GM12878 (cell line): ENCODE data around the gene ZSCAN5C. TPM values are rescaled to one million over a fixed set of nuclear protein-coding genes. Genes with fewer than 3 reads are reported as not detected.

ENCODE experiments used
- ATAC-seq: fragments of 200-7000 bp; cut with Tn5 transposase; 3 replicates; pipeline ENCODE4 v1.9.1; 2020; ENCODE audit warnings: mild to moderate bottlenecking, moderate library complexity
- BruUV-seq: library from RNA; stranded (reverse); fragments of 400-500 nt; replicated peaks from 2 replicates; lab custom pipeline; 2021; lab: Mats Ljungman, UMichigan
- CTCF ChIA-PET: fragments of 300-600 bp; sonication (Branson Sonifier 250); formaldehyde crosslinking; extraction: SDS; loops from one replicate; lab custom pipeline; 2021; ENCODE audit warnings: inconsistent platforms; lab: Yijun Ruan, JAX
- POLR2A ChIA-PET: fragments of 350-600 bp; formaldehyde crosslinking; extraction: SDS; loops from one replicate; lab custom pipeline; 2021; ENCODE audit warnings: inconsistent platforms; lab: Charles Lee
- RAD21 ChIA-PET: fragments of 300-600 bp; sonication (Branson Sonifier 250); formaldehyde crosslinking; loops from one replicate; lab custom pipeline; 2023; ENCODE audit warnings: antibody characterized with exemption; ENCODE audit not compliant: unreplicated experiment; lab: Charles Lee
- SMC1A ChIA-PET: fragments of 300-600 bp; sonication (Branson Sonifier 250); formaldehyde crosslinking; loops from one replicate; lab custom pipeline; 2023; ENCODE audit not compliant: unreplicated experiment, uncharacterized antibody; lab: Charles Lee
- DNase-seq: peaks from one replicate; pipeline ENCODE4 v3.0.0-alpha.2; 2011; ENCODE audit warnings: low read depth, low spot score
- FAIRE-seq: peaks from 3 replicates; lab custom pipeline; 2011; peaks lifted over from hg19 to GRCh38; lab: Jason Lieb, UNC
- H2AFZ ChIP-seq: 2 replicates; pipeline ENCODE4 v1.6.0; 2011; ENCODE audit warnings: low read depth, low read length, control low read depth; ENCODE audit not compliant: control insufficient read depth
- H3K27ac ChIP-seq: 2 replicates; pipeline ENCODE4 v1.5.1; 2011; ENCODE audit warnings: control low read depth; ENCODE audit not compliant: control insufficient read depth, insufficient read depth
- H3K27me3 ChIP-seq, 2 experiments: replicated peaks in 1 of 2; 2 replicates each; pipeline versions ENCODE4 v1.6.0 to v1.6.1; 2011; ENCODE audit warnings: low read length in 1 of 2; ENCODE audit not compliant: control insufficient read depth in 2 of 2, insufficient read depth in 2 of 2
- H3K36me3 ChIP-seq, 2 experiments: 2 replicates each; pipeline ENCODE4 v1.5.1; 2011; ENCODE audit warnings: low read length in 1 of 2; ENCODE audit not compliant: control insufficient read depth in 2 of 2, insufficient read depth in 2 of 2
- H3K4me1 ChIP-seq: 2 replicates; pipeline ENCODE4 v1.6.1; 2011; ENCODE audit warnings: mild to moderate bottlenecking, low read length, moderate library complexity, mixed read lengths; ENCODE audit not compliant: control insufficient read depth, insufficient read depth
- H3K4me2 ChIP-seq: 2 replicates; pipeline ENCODE4 v1.6.0; 2011; ENCODE audit warnings: control low read depth; ENCODE audit not compliant: control insufficient read depth, insufficient read depth
- H3K4me3 ChIP-seq: fragments of 200-600 bp; sonication (generic); 2 replicates; pipeline ENCODE4 v1.5.1; 2016
- H3K79me2 ChIP-seq: 2 replicates; pipeline ENCODE4 v1.6.0; 2011; ENCODE audit warnings: low read length; ENCODE audit not compliant: control insufficient read depth, insufficient read depth
- H3K9ac ChIP-seq: 2 replicates; pipeline ENCODE4 v1.8.0; 2011; ENCODE audit warnings: low read length, control low read depth, mixed read lengths; ENCODE audit not compliant: control insufficient read depth, insufficient read depth
- H3K9me3 ChIP-seq: replicated peaks from 3 replicates; pipeline ENCODE4 v1.5.1; 2011; ENCODE audit warnings: mild to moderate bottlenecking, low read length; ENCODE audit not compliant: control insufficient read depth, insufficient read depth
- H4K20me1 ChIP-seq: 2 replicates; pipeline ENCODE4 v1.6.0; 2011; ENCODE audit not compliant: control insufficient read depth, insufficient read depth
- MEF2B ChIP-seq: fragments of 450-650 bp; IDR thresholded peaks from 2 replicates; pipeline ENCODE4 v1.6.1; 2018; ENCODE audit warnings: mild to moderate bottlenecking, moderate library complexity; ENCODE audit not compliant: partially characterized antibody, poor library complexity, severe bottlenecking
- POU2F2 ChIP-seq: IDR thresholded peaks from 3 replicates; pipeline ENCODE4 v1.6.1; 2011; ENCODE audit warnings: low read depth, mild to moderate bottlenecking, low read length, borderline replicate concordance
- RAD21 ChIP-seq: IDR thresholded peaks from 2 replicates; pipeline ENCODE4 v1.6.1; 2011; ENCODE audit warnings: mild to moderate bottlenecking, low read depth, low read length, moderate library complexity; ENCODE audit not compliant: insufficient read depth
- WGBS: methylation state at CpG from one replicate; pipeline ENCODE4 v1.1.6; 2016; ENCODE audit warnings: low lambda C conversion rate; ENCODE audit not compliant: insufficient replicate concordance, insufficient coverage; ENCODE audit errors: missing lambda C conversion rate; 5-methylcytosine and 5-hydroxymethylcytosine counted together
- in situ Hi-C: fragments of 300-500 bp; cut with MboI; formaldehyde crosslinking; loops from 9 replicates; pipeline ENCODE4 v1.14.3; 2018; ENCODE audit warnings: mixed read lengths
- intact Hi-C: fragments of 100-400 bp; cut with micrococcal nuclease; formaldehyde crosslinking; loops from one replicate; pipeline ENCODE4 v1.14.2; 2022; ENCODE audit not compliant: unreplicated experiment
- polyA plus RNA-seq, 11 experiments: library from polyadenylated mRNA; depleted of rRNA in 4 of 11; unstranded in 6 of 11; stranded (reverse) in 5 of 11; fragments of >200 nt; fragmentation: Nextera tagmentation in 4 of 11; fragmentation: Illumina TruSeq in 1 of 11; extraction: Ambion mirVana in 4 of 11; extraction: Trizol in 1 of 11; gene quantifications; 1 replicate in 1 of 11; 2 replicates in 10 of 11; pipeline versions ENCODE4 v1.2.1 to v1.2.3, GENCODE V29; 2011 to 2016; ENCODE audit warnings: inconsistent platforms in 2 of 11, missing spikeins in 2 of 11, low read depth in 1 of 11
- total RNA-seq, 4 experiments: library from RNA; depleted of rRNA in 3 of 4; stranded (reverse); fragments of >200 nt in 3 of 4; fragmentation: Illumina TruSeq in 1 of 4; extraction: Trizol in 1 of 4; gene quantifications; 2 replicates each; pipeline versions ENCODE4 v1.2.1 to v1.2.3, GENCODE V29; 2013 to 2021
- TF ChIP-seq, protein P1 (sequence below): fragments of 450-650 bp; conservative IDR thresholded peaks from 2 replicates; pipeline ENCODE4 v1.6.1; 2017; ENCODE audit warnings: mild to moderate bottlenecking, moderate library complexity
- TF ChIP-seq, protein P2 (sequence below): IDR thresholded peaks from 2 replicates; pipeline ENCODE4 v1.6.1; 2011; ENCODE audit warnings: low read depth, mild to moderate bottlenecking, low read length, moderate library complexity, borderline replicate concordance; ENCODE audit errors: extremely low read depth
- TF ChIP-seq, protein P3 (sequence below), 3 experiments: IDR thresholded peaks in 2 of 3; conservative IDR thresholded peaks in 1 of 3; 2 replicates each; pipeline ENCODE4 v1.5.1; 2011; ENCODE audit warnings: low read depth in 3 of 3, low read length in 3 of 3, mild to moderate bottlenecking in 3 of 3, control low read depth in 2 of 3, moderate library complexity in 2 of 3, inconsistent platforms in 1 of 3, mixed read lengths in 1 of 3; ENCODE audit not compliant: control insufficient read depth in 2 of 3, insufficient read depth in 1 of 3; ENCODE audit errors: extremely low read depth in 1 of 3

ZSCAN5C gene
- total and polyA plus RNA-seq, 10 of the 15 experiments (the other 5 are each of a cell fraction or from before 2014, with no cell fraction given), result not detected

DNA sequence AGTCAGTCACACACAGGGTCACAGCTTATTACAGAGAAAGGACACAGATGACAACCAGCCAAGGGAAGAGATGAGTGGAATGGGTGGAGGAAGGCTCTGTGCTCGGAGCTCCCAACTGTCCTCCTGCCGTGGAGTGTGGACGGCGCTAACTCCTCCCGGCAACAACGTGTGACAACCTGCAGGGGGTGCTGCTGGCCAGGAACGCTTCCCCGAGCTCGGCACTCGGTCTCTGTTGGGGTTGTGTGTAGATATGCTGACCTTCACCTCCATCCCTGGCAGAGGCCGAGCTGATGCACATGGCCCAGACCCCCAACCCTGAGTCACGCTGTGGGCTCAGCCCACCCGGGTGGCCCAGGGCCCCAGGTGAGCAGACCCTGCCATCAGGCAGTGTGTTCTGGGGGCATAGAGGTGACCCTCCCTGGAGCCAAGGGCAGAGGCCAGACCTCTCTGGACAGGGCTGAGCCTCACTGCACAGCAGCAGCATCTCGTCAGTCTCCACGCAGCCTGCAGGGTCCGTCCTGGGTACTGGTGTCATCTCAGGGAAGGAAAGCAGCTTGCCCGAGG lies 46.9 kb upstream of the ZSCAN5C start:
- H3K4me2 ChIP-seq, result no peak overlapping the region
- ChIA-PET CTCF (interaction anchor here (0.6 to 1.3 kb wide), 2 partner anchors 74 to 85 kb away, joined by 3 to 4 read pairs; no protein-coding TSS in a partner anchor), RAD21 (no interaction called here), SMC1A (no interaction called here), POLR2A (no interaction called here)
- H3K9ac ChIP-seq, result no peak overlapping the region
- H2AFZ ChIP-seq, result no peak overlapping the region
- no peaks in the 10 kb centered on the region for H3K4me1 ChIP-seq
- no peaks in the 10 kb centered on the region for H4K20me1 ChIP-seq
- TF ChIP-seq RAD21, result 0 out of 2 replicates have a peak, but pooled peaks have one; percentile 4
- TF ChIP-seq, protein P1, sequence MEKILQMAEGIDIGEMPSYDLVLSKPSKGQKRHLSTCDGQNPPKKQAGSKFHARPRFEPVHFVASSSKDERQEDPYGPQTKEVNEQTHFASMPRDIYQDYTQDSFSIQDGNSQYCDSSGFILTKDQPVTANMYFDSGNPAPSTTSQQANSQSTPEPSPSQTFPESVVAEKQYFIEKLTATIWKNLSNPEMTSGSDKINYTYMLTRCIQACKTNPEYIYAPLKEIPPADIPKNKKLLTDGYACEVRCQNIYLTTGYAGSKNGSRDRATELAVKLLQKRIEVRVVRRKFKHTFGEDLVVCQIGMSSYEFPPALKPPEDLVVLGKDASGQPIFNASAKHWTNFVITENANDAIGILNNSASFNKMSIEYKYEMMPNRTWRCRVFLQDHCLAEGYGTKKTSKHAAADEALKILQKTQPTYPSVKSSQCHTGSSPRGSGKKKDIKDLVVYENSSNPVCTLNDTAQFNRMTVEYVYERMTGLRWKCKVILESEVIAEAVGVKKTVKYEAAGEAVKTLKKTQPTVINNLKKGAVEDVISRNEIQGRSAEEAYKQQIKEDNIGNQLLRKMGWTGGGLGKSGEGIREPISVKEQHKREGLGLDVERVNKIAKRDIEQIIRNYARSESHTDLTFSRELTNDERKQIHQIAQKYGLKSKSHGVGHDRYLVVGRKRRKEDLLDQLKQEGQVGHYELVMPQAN, result no peak
- TF ChIP-seq, protein P2, sequence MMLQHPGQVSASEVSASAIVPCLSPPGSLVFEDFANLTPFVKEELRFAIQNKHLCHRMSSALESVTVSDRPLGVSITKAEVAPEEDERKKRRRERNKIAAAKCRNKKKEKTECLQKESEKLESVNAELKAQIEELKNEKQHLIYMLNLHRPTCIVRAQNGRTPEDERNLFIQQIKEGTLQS, result no peak
- TF ChIP-seq POU2F2, result no peak
- TF ChIP-seq MEF2B, result no peak
- TF ChIP-seq, protein P3, sequence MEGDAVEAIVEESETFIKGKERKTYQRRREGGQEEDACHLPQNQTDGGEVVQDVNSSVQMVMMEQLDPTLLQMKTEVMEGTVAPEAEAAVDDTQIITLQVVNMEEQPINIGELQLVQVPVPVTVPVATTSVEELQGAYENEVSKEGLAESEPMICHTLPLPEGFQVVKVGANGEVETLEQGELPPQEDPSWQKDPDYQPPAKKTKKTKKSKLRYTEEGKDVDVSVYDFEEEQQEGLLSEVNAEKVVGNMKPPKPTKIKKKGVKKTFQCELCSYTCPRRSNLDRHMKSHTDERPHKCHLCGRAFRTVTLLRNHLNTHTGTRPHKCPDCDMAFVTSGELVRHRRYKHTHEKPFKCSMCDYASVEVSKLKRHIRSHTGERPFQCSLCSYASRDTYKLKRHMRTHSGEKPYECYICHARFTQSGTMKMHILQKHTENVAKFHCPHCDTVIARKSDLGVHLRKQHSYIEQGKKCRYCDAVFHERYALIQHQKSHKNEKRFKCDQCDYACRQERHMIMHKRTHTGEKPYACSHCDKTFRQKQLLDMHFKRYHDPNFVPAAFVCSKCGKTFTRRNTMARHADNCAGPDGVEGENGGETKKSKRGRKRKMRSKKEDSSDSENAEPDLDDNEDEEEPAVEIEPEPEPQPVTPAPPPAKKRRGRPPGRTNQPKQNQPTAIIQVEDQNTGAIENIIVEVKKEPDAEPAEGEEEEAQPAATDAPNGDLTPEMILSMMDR (IDR thresholded peaks at IDR 0.05 in 2 of 3, conservative IDR thresholded peaks at IDR 0.05 in 1 of 3; ENCODE audit: control insufficient read depth in 2 of 3, extremely low read depth in 1 of 3, insufficient read depth in 1 of 3, low read depth in 3 of 3, low read length in 3 of 3), result peak in 2 of 3 experiments; percentile 7 to 22; a peak in 2 of 6 replicates
- no peak overlapping the region for H3K4me3 ChIP-seq
- peaks cover 10 to 11% of the 10 kb centered on the region in 2 experiments; a peak in 3 of 4 replicates for H3K36me3 ChIP-seq
- WGBS, result 85% methylated on average over 17 of the region's 17 CpGs
- H3K79me2 ChIP-seq, result no peaks in the 10 kb centered on the region
- no peaks in the 10 kb centered on the region for H3K9me3 ChIP-seq
- H3K27me3 ChIP-seq, result no peaks in the 10 kb centered on the region
- no peak for ATAC-seq
- no peak for DNase-seq
- no peak for FAIRE-seq
- in situ Hi-C loops (no loop called here), intact Hi-C loops (no loop called here)
- no peak overlapping the region for H3K27ac ChIP-seq
- no TSS peak for BruUV-seq
